HEK293T (cell line): ENCODE measurements around the gene NAALADL2.

Source experiments
- CTBP1 ChIP-seq: fragments of 450-650 bp; IDR thresholded peaks from 2 replicates; pipeline ENCODE4 v1.6.1; 2016; ENCODE audit warnings: borderline replicate concordance
- L3MBTL2 ChIP-seq: fragments of 450-650 bp; conservative IDR thresholded peaks from 2 replicates; pipeline ENCODE4 v1.6.1; 2016; ENCODE audit warnings: mild to moderate bottlenecking
- SP1 ChIP-seq: fragments of 450-650 bp; IDR thresholded peaks from 2 replicates; pipeline ENCODE4 v1.6.1; 2017
- TARDBP ChIP-seq: fragments of 450-650 bp; IDR thresholded peaks from 2 replicates; pipeline ENCODE4 v1.6.1; 2016

DNA sequence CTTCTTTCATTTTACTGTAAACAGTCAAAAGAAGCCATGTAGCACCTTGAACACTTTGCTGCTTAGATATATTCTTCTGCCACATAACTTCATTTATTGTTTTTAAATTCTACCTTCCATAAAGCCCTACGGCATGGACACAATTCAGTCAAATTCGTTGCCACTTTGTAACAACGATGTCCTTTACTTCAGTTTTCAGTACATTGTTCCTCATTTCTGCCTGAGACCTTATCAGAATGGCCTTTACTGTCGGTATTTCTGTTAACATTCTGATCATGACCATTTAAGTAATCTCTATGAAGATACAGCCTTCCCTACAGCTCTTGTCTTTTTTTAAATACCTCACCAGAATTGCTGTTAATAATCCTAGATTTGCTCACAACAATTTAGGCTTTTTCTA lies 466.9 kb downstream of the NAALADL2 start:
- no peak for TF ChIP-seq TARDBP
- no peak for TF ChIP-seq L3MBTL2
- TF ChIP-seq CTBP1, result no peak
- TF ChIP-seq SP1, result no peak
